Neuronal stem cell (in vitro differentiated cells): ENCODE results near the gene CST5.

Experiments used
- DNase-seq: peaks from one replicate; pipeline ENCODE4 v3.0.0-alpha.2; 2013; ENCODE audit warnings: low spot score
- H2AFZ ChIP-seq: one replicate; pipeline ENCODE4 v1.6.1; 2013; ENCODE audit warnings: mild to moderate bottlenecking, low read length, inconsistent platforms
- H2AK5ac ChIP-seq: 2 replicates; pipeline ENCODE4 v1.6.1; 2013; ENCODE audit warnings: low read depth, mild to moderate bottlenecking, inconsistent platforms, low read length, moderate library complexity, mixed read lengths
- H2BK120ac ChIP-seq: 2 replicates; pipeline ENCODE4 v1.6.1; 2013; ENCODE audit warnings: low read depth, mild to moderate bottlenecking, inconsistent platforms, low read length, moderate library complexity, mixed read lengths
- H2BK12ac ChIP-seq: one replicate; pipeline ENCODE4 v1.6.1; 2013; ENCODE audit warnings: low read length, inconsistent platforms
- H2BK15ac ChIP-seq: 2 replicates; pipeline ENCODE4 v1.6.1; 2013; ENCODE audit warnings: mild to moderate bottlenecking, low read length, inconsistent platforms, mixed read lengths
- H2BK5ac ChIP-seq: one replicate; pipeline ENCODE4 v1.6.1; 2013; ENCODE audit warnings: inconsistent platforms, mild to moderate bottlenecking, low read length, moderate library complexity
- H3K14ac ChIP-seq: one replicate; pipeline ENCODE4 v1.6.1; 2013; ENCODE audit warnings: low read length, inconsistent platforms
- H3K18ac ChIP-seq: 2 replicates; pipeline ENCODE4 v1.6.1; 2013; ENCODE audit warnings: low read length, inconsistent platforms
- H3K23ac ChIP-seq: 2 replicates; pipeline ENCODE4 v1.6.1; 2013; ENCODE audit warnings: low read depth, mild to moderate bottlenecking, mixed read lengths, low read length, inconsistent platforms; ENCODE audit not compliant: poor library complexity
- H3K27ac ChIP-seq: replicated peaks from 3 replicates; pipeline ENCODE4 v1.5.1; 2013; ENCODE audit warnings: low read length, inconsistent platforms
- H3K27me3 ChIP-seq, 3 experiments: 2 replicates each; pipeline ENCODE4 v1.6.1; 2013; ENCODE audit warnings: low read length in 3 of 3, mild to moderate bottlenecking in 2 of 3, inconsistent platforms in 1 of 3, low read depth in 1 of 3, mixed read lengths in 1 of 3, moderate library complexity in 1 of 3; ENCODE audit not compliant: control insufficient read depth in 3 of 3, insufficient read depth in 3 of 3
- H3K36me3 ChIP-seq, 2 donors: replicated peaks in 1 of 2; 2 replicates each; pipeline ENCODE4 v1.6.1; 2013; ENCODE audit warnings: low read length in 2 of 2; ENCODE audit not compliant: control insufficient read depth in 2 of 2, insufficient read depth in 2 of 2
- H3K4ac ChIP-seq: 2 replicates; pipeline ENCODE4 v1.6.1; 2013; ENCODE audit warnings: inconsistent platforms, mild to moderate bottlenecking, low read length, moderate library complexity
- H3K4me1 ChIP-seq, 2 donors: 1 replicate in 1 of 2; 2 replicates in 1 of 2; pipeline ENCODE4 v1.6.1; 2013; ENCODE audit warnings: low read length in 2 of 2, low read depth in 1 of 2; ENCODE audit not compliant: control insufficient read depth in 2 of 2, insufficient read depth in 1 of 2
- H3K4me2 ChIP-seq: one replicate; pipeline ENCODE4 v1.6.1; 2013; ENCODE audit warnings: mild to moderate bottlenecking, low read length, inconsistent platforms; ENCODE audit not compliant: insufficient read depth, poor library complexity, severe bottlenecking
- H3K4me3 ChIP-seq, 2 donors: 2 replicates each; pipeline ENCODE4 v1.5.1; 2013; ENCODE audit warnings: low read length in 2 of 2, mild to moderate bottlenecking in 2 of 2, inconsistent platforms in 1 of 2, moderate library complexity in 1 of 2
- H3K79me1 ChIP-seq: one replicate; pipeline ENCODE4 v1.6.1; 2013; ENCODE audit warnings: low read depth, mild to moderate bottlenecking, inconsistent platforms, low read length, moderate library complexity
- H3K9ac ChIP-seq: one replicate; pipeline ENCODE4 v1.6.1; 2013; ENCODE audit warnings: mild to moderate bottlenecking, low read depth, low read length, inconsistent platforms; ENCODE audit not compliant: poor library complexity
- H3K9me3 ChIP-seq, 2 donors: replicated peaks in 1 of 2; 2 replicates each; pipeline versions ENCODE3 to v1.6.1; 2013; ENCODE audit warnings: low read length in 2 of 2, mild to moderate bottlenecking in 2 of 2, inconsistent platforms in 1 of 2, low read depth in 1 of 2, mixed read lengths in 1 of 2, moderate library complexity in 1 of 2; ENCODE audit not compliant: control insufficient read depth in 2 of 2, insufficient read depth in 1 of 2
- H4K8ac ChIP-seq: one replicate; pipeline ENCODE4 v1.6.1; 2013; ENCODE audit warnings: low read depth, mild to moderate bottlenecking, inconsistent platforms, low read length, moderate library complexity
- H4K91ac ChIP-seq: one replicate; pipeline ENCODE4 v1.6.1; 2013; ENCODE audit warnings: low read length, low read depth, mild to moderate bottlenecking, inconsistent platforms; ENCODE audit not compliant: poor library complexity
- WGBS, 2 donors: extraction: QIAGEN DNeasy Blood & Tissue Kit; methylation state at CpG; one replicate each; pipeline ENCODE4 v1.1.7; 2013; ENCODE audit warnings: missing lambda C conversion rate in 2 of 2, mixed read lengths in 1 of 2; ENCODE audit not compliant: insufficient read length in 2 of 2, insufficient replicate concordance in 1 of 2; ENCODE audit errors: extremely low coverage in 2 of 2; 5-methylcytosine and 5-hydroxymethylcytosine counted together

CST5 gene

GRCh38 chr20:23881371-23881770 is 1.8 kb upstream of the CST5 start:
- H2BK15ac ChIP-seq, result no peak overlapping the region
- no peaks in the 10 kb centered on the region for H3K27me3 ChIP-seq
- no peak overlapping the region for H4K91ac ChIP-seq
- no peaks in the 10 kb centered on the region for H3K36me3 ChIP-seq
- no peak overlapping the region for H3K4me2 ChIP-seq
- H4K8ac ChIP-seq, result no peak overlapping the region
- no peak overlapping the region for H2AK5ac ChIP-seq
- DNase-seq, result no peak
- H2AFZ ChIP-seq, result no peak overlapping the region
- no peak overlapping the region for H2BK5ac ChIP-seq
- no peaks in the 10 kb centered on the region for H3K9me3 ChIP-seq
- no peak overlapping the region for H3K23ac ChIP-seq
- no peaks in the 10 kb centered on the region for H3K4me1 ChIP-seq
- no peak overlapping the region for H3K18ac ChIP-seq
- H2BK120ac ChIP-seq, result no peak overlapping the region
- no peak overlapping the region for H3K4ac ChIP-seq
- H3K27ac ChIP-seq, result no peak overlapping the region
- no peak overlapping the region for H2BK12ac ChIP-seq
- H3K4me3 ChIP-seq, result no peak overlapping the region
- H3K14ac ChIP-seq, result no peak overlapping the region
- H3K9ac ChIP-seq, result no peak overlapping the region
- no CpG with 5 or more reads among the region's 6 CpGs for WGBS, 2 donors
- no peaks in the 10 kb centered on the region for H3K79me1 ChIP-seq

- no peaks in the 10 kb centered on the region for H3K79me1 ChIP-seq
- no peak overlapping the region for H2AK5ac ChIP-seq
- H3K9ac ChIP-seq, result no peak overlapping the region
- no peak overlapping the region for H2AFZ ChIP-seq
- H3K23ac ChIP-seq, result no peak overlapping the region
- no peak overlapping the region for H2BK120ac ChIP-seq
- no peak overlapping the region for H3K14ac ChIP-seq
- H3K4ac ChIP-seq, result no peak overlapping the region
- no peak overlapping the region for H3K4me3 ChIP-seq
- no peak overlapping the region for H3K18ac ChIP-seq
- H4K8ac ChIP-seq, result no peak overlapping the region
- H3K27ac ChIP-seq, result no peak overlapping the region
- no CpG with 5 or more reads among the region's 4 CpGs for WGBS, 2 donors
- H3K9me3 ChIP-seq, result no peaks in the 10 kb centered on the region
- H3K36me3 ChIP-seq, result no peaks in the 10 kb centered on the region
- no peak overlapping the region for H2BK15ac ChIP-seq
- no peak for DNase-seq
- H3K4me1 ChIP-seq, result peaks cover 0 to 2% of the 10 kb centered on the region in 2 donors
- no peak overlapping the region for H3K4me2 ChIP-seq
- H2BK12ac ChIP-seq, result no peak overlapping the region
- H4K91ac ChIP-seq, result no peak overlapping the region
- H2BK5ac ChIP-seq, result no peak overlapping the region
- H3K27me3 ChIP-seq, result no peaks in the 10 kb centered on the region
Observed at GRCh38 chr20:23880417-23880816, 869 bp upstream of the CST5 start.

- Histone ChIP-seq H2BK12ac (no peak overlapping the region), H3K23ac (no peak overlapping the region), H3K79me1 (no peaks in the 10 kb centered on the region), H4K91ac (no peak overlapping the region), H2AK5ac (no peak overlapping the region), H3K18ac (no peak overlapping the region), H3K4me1 (peaks cover 0 to 2% of the 10 kb centered on the region in 2 donors), H3K9ac (no peak overlapping the region), H2BK120ac (no peak overlapping the region), H3K27me3 (no peaks in the 10 kb centered on the region), H2AFZ (no peak overlapping the region), H2BK15ac (no peak overlapping the region), H3K27ac (no peak overlapping the region), H3K36me3 (no peaks in the 10 kb centered on the region), H3K4ac (no peak overlapping the region), H4K8ac (no peak overlapping the region), H3K4me2 (no peak overlapping the region), H3K14ac (no peak overlapping the region), H3K4me3 (no peak overlapping the region), H3K9me3 (no peaks in the 10 kb centered on the region), H2BK5ac (no peak overlapping the region)
- DNase-seq, result no peak
- no CpG with 5 or more reads among the region's 8 CpGs for WGBS, 2 donors
Observed at GRCh38 chr20:23879811-23880374, 345 bp upstream of the CST5 start.

GRCh38 chr20:23878787-23879186 is 761 bp downstream of the CST5 start:
- peak overlapping the region; percentile 8 for H3K23ac ChIP-seq
- peak overlapping the region; percentile 5 for H3K14ac ChIP-seq
- H2BK15ac ChIP-seq, result no peak overlapping the region
- H3K9me3 ChIP-seq, result no peaks in the 10 kb centered on the region
- no peak overlapping the region for H3K27ac ChIP-seq
- DNase-seq, result no peak
- no peak overlapping the region for H2BK12ac ChIP-seq
- H3K9ac ChIP-seq, result no peak overlapping the region
- no peak overlapping the region for H4K91ac ChIP-seq
- no peak overlapping the region for H2BK5ac ChIP-seq
- H3K4me1 ChIP-seq, result peaks cover 0 to 2% of the 10 kb centered on the region in 2 donors
- peak overlapping the region in 1 of 2 donors; percentile 48 for H3K4me3 ChIP-seq
- H4K8ac ChIP-seq, result no peak overlapping the region
- H3K36me3 ChIP-seq, result no peaks in the 10 kb centered on the region
- no peak overlapping the region for H2AFZ ChIP-seq
- H3K4me2 ChIP-seq, result no peak overlapping the region
- no peak overlapping the region for H3K4ac ChIP-seq
- H3K18ac ChIP-seq, result no peak overlapping the region
- H3K27me3 ChIP-seq, result no peaks in the 10 kb centered on the region
- no CpG with 5 or more reads among the region's 7 CpGs for WGBS, 2 donors
- H3K79me1 ChIP-seq, result no peaks in the 10 kb centered on the region
- no peak overlapping the region for H2AK5ac ChIP-seq
- H2BK120ac ChIP-seq, result no peak overlapping the region
